GM23248 (cell line): ENCODE measurements around the gene ADAM33.

ENCODE experiments used
- EZH2 ChIP-seq: fragments of 200-600 bp; sonication (generic); IDR thresholded peaks from 2 replicates; pipeline ENCODE4 v1.6.1; 2018; ENCODE audit warnings: antibody characterized with exemption, mild to moderate bottlenecking; ENCODE audit not compliant: insufficient read depth, poor library complexity, severe bottlenecking
- EZH2phosphoT487 ChIP-seq: fragments of 200-600 bp; sonication (generic); IDR thresholded peaks from 2 replicates; pipeline ENCODE4 v1.6.1; 2018; ENCODE audit warnings: antibody characterized with exemption, moderate library complexity, mild to moderate bottlenecking, low read depth; ENCODE audit not compliant: insufficient read depth

- TF ChIP-seq EZH2 = no peak
- no peak for TF ChIP-seq EZH2phosphoT487
Observed at GRCh38 chr20:3646067-3646440, 35.8 kb downstream of the ADAM33 start.
